Effector memory CD8-positive, alpha-beta T cell (primary cell): ENCODE data around the gene ANKRD26.

Experiments
- ATAC-seq: fragments of 150-1000 bp; cut with Tn5 transposase; replicated peaks from 2 replicates; pipeline ENCODE4 v1.10.0; 2021; ENCODE audit warnings: mild to moderate bottlenecking, moderate library complexity
- DNase-seq, 3 experiments: peaks; one replicate each; pipeline ENCODE4 v3.0.0; 2021
- H3K27ac Mint-ChIP-seq, 2 donors: one replicate each; pipeline ENCODE4 v1.8.0; 2022; ENCODE audit warnings: mild to moderate bottlenecking in 2 of 2, mixed read lengths in 2 of 2, moderate library complexity in 2 of 2
- H3K27me3 Mint-ChIP-seq, 2 donors: one replicate each; pipeline ENCODE4 v1.8.0; 2022; ENCODE audit warnings: mixed read lengths in 2 of 2
- H3K36me3 Mint-ChIP-seq: one replicate; pipeline ENCODE4 v1.8.0; 2022; ENCODE audit warnings: mild to moderate bottlenecking, moderate library complexity, mixed read lengths; ENCODE audit not compliant: insufficient read depth
- H3K4me1 Mint-ChIP-seq, 2 donors: one replicate each; pipeline ENCODE4 v1.8.0; 2022; ENCODE audit warnings: low read depth in 2 of 2, mixed read lengths in 2 of 2
- H3K4me3 Mint-ChIP-seq, 2 donors: one replicate each; pipeline ENCODE4 v1.8.0; 2022; ENCODE audit warnings: mild to moderate bottlenecking in 2 of 2, mixed read lengths in 2 of 2, moderate library complexity in 2 of 2
- H3K9me3 Mint-ChIP-seq, 2 donors: one replicate each; pipeline ENCODE4 v1.8.0; 2022; ENCODE audit warnings: mixed read lengths in 2 of 2
- total RNA-seq, 9 experiments: gene quantifications; one replicate each; lab custom pipeline; 2026; lab: John Stamatoyannopoulos, UW

The ANKRD26 gene
- 11.5 to 60.9 (median 29.6) reads per million in 9 experiments for total RNA-seq

DNA sequence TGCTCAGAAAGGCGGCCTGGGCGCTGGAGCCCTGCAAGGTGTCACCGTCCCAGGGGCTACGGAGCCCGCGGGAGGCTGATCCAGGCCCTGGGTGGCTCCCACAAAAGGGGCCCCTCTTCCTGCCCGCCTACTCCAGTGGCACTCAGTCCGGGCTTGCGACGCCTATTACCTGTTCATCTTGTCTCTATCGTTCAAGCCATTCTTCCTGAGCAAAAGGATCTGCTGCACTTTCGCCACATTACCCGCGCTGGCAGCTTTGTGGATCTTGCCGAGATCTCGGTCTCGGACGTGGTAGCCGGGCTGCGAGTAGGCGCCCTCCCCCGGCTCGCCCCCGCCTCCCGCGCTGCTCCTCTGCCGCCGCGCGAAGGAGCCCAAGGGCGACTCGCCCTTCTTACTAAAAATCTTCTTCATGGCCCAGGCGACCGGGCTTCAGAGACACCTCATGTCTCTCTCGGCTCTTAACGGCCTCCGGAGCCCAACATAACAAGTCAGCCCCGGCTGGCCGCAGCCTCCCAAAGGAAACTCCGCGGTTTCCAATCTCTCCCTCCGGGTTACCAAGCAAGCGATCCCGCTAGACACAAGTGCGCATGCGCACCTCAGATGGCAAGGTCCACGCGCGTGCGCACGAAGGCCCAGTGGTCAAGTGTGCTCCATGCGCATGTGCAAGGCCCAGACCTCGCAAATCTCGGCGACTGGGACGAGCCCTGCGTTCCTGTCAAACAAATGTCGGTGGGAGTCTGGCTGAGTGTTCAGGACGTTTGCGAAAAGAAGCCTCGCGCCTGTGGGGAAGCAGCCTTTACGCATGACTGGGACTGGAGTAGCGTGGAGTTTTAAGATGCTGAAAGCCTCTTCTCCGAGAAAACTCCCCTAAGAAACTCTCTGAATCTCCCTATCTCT, at the start of gene ANKRD26:
ANKRD26 (minus strand) TSS at position 579 of the 897 bp plus-strand sequence; CDS start at position 411, 168 bp downstream.
- Mint-ChIP-seq H3K36me3 (peaks cover 33% of the 10 kb centered on the region), H3K4me1 (peaks cover 15 to 39% of the 10 kb centered on the region in 2 donors), H3K27me3 (no peaks in the 10 kb centered on the region), H3K27ac (peak within 1 kb of the TSS; percentile 96), H3K9me3 (no peaks in the 10 kb centered on the region), H3K4me3 (peak within 1 kb of the TSS; percentile 91 to 96)
- ATAC-seq (peak; percentile 78), DNase-seq (peak; percentile 94 to 95 (median 94))

DNA sequence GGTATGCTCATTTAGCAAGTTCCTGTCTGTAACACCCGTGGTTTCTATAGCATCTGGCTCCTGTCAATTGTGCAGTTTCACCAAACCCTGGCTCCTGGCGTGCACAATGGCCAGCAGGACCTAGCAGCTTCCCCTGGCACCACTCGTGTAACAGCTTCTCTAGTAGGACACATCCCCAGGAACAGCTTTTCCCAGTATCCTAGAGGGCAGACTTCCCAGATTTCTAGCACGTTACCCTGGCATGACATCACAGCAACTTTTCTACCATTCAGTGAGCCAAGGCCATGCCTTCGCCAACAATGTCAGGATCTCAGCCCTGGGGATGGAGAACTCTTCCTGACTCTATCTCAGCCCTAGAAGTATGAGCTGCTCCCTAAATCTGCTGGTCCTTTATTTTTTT, 47.4 kb upstream of the ANKRD26 start:
- H3K27me3 Mint-ChIP-seq, result no peaks in the 10 kb centered on the region
- no peaks in the 10 kb centered on the region for H3K9me3 Mint-ChIP-seq
- DNase-seq, result no peak
- peak overlapping the region in 1 of 2 donors; percentile 13 for H3K27ac Mint-ChIP-seq
- no peak for ATAC-seq
- peaks cover 80% of the 10 kb centered on the region for H3K36me3 Mint-ChIP-seq
- H3K4me3 Mint-ChIP-seq, result no peak overlapping the region
- H3K4me1 Mint-ChIP-seq, result peaks cover 25 to 30% of the 10 kb centered on the region in 2 donors

DNA sequence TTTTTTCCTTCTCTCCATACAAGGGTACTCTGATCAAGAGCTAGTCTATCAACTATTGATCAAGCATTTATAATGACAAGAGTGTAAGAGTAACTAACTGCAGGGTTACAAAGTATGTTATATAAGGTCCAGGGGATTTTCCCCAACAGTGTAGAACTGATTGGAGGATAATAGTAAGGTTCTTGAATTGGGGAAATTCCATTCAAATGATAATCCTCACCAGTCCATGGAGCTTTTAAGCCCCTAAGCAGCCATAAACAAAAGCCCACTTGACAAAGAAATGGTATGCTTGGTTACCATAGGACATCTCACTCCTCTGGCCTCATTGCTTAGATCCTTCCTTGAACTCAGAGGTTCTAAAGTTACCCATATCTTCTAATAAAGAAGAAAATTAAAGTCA, 45.6 kb upstream of the ANKRD26 start:
- Mint-ChIP-seq H3K4me1 (peaks cover 13 to 20% of the 10 kb centered on the region in 2 donors), H3K4me3 (no peak overlapping the region), H3K36me3 (peaks cover 82% of the 10 kb centered on the region), H3K27me3 (no peaks in the 10 kb centered on the region), H3K9me3 (no peaks in the 10 kb centered on the region), H3K27ac (peak overlapping the region in 1 of 2 donors; percentile 56)
- DNase-seq (no peak), ATAC-seq (peak; percentile 51)

DNA sequence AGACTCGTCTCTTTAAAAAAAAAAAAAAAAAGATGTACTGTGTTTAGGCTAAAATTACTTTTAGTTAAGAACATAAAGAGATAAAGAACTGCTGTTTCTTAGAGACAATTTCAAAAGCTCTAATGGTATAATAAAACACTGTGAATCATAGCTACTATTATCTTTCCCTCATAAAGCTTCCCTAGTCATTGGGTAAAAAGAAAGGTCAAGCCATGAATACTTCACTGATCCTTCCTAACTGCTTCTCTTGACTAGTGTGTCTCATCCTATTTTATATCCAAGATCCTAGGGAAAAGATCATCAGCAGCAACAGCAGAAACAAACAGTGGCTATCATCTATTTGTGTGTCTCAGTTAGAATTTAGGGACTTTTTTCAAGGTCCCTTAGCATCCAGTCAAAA, 43.4 kb upstream of the ANKRD26 start:
- Mint-ChIP-seq H3K4me3 (no peak overlapping the region), H3K27me3 (no peaks in the 10 kb centered on the region), H3K9me3 (no peaks in the 10 kb centered on the region), H3K4me1 (peaks cover 9 to 14% of the 10 kb centered on the region in 2 donors), H3K27ac (peak overlapping the region in 1 of 2 donors; percentile 6), H3K36me3 (peaks cover 88% of the 10 kb centered on the region)
- ATAC-seq (no peak), DNase-seq (no peak)

DNA sequence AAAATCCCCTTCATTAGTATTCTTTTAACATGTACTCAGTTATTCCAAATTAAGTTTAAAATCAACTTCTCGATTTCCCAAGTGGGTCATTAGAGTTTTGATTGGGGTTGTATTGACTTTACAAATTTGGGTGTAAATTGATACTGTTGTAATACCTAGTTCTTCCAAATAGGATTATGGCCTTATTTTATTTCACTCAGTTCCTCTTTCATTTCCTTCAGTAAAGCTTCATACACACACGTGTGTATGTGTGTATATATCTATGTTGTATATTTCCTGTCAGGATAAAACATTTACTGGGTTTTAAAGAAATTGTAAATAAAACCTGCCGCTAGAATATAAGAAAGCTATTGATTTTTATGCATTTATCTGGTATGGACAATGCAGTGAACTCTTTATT, 38.0 kb upstream of the ANKRD26 start:
- DNase-seq (no peak), ATAC-seq (no peak)
- H3K27me3 Mint-ChIP-seq, result no peaks in the 10 kb centered on the region
- no peaks in the 10 kb centered on the region for H3K9me3 Mint-ChIP-seq
- H3K36me3 Mint-ChIP-seq, result peaks cover 76% of the 10 kb centered on the region
- H3K27ac Mint-ChIP-seq, result no peak overlapping the region
- no peak overlapping the region for H3K4me3 Mint-ChIP-seq
- H3K4me1 Mint-ChIP-seq, result no peaks in the 10 kb centered on the region

DNA sequence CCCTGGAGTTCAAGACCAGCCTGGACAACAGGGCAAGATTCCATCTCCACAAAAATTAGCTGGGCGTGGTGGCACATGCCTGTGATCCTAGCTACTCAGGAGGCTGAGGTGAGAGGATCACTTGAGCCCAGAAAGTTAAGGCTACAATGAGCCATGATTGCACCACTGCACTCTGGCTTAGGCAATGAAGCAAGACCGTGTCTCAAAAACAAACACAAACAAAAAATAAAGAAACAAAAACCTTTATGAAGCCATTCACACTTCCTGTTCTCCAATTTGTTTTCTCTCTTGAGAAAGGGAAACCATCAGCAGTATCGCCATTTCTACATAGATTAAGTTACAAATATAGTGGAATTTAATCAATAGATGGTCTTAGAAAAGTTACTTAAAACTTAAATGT, 34.1 kb upstream of the ANKRD26 start:
- Mint-ChIP-seq H3K27ac (peak overlapping the region in 1 of 2 donors; percentile 17), H3K4me3 (no peak overlapping the region), H3K36me3 (peaks cover 77% of the 10 kb centered on the region), H3K27me3 (no peaks in the 10 kb centered on the region), H3K9me3 (no peaks in the 10 kb centered on the region), H3K4me1 (peaks cover 6 to 12% of the 10 kb centered on the region in 2 donors)
- DNase-seq (no peak), ATAC-seq (no peak)

DNA sequence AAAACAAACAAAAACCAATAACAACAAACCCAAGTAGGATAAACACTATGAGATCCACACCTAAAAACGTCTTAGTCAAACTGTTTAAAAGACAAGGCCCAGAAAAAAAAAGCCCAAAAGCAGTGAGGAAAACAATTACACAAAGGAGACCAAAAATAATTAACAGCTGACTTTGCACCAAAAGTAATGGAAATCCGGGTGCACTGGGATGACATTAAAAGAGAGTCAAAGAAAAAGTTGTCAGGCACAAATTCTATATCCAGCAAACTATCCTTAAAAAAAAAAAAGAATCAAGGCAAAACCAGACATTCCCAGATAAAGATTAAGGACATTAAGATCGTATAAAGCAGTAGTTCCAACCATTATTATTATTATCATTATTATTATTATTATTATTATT, 7.9 kb upstream of the ANKRD26 start:
- DNase-seq (no peak), ATAC-seq (no peak)
- Mint-ChIP-seq H3K4me1 (peaks cover 5 to 11% of the 10 kb centered on the region in 2 donors), H3K9me3 (no peaks in the 10 kb centered on the region), H3K27ac (peak overlapping the region in 1 of 2 donors; percentile 39), H3K4me3 (no peak overlapping the region), H3K36me3 (peaks cover 41% of the 10 kb centered on the region), H3K27me3 (no peaks in the 10 kb centered on the region)

DNA sequence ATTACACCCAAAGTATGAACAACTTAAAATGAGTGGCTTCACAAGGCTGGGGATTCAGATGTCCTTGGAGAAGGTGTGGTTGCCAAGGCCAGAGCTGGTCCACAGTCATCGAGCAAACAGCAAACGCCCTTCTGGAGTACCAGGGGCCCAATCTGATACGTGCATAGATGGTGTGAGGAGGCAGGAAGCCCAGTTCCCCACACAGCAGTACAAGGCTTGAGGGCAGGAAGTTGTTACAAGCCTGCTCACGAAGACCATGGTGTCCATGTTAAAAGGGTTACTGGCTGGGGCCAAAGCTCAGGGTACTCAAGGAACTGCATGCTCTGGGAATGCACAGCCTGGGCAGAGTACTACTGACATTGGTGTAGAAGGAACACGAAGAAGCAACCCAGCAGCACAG, 4.6 kb upstream of the ANKRD26 start:
- Mint-ChIP-seq H3K36me3 (peaks cover 28% of the 10 kb centered on the region), H3K27me3 (no peaks in the 10 kb centered on the region), H3K4me3 (no peak overlapping the region)

DNA sequence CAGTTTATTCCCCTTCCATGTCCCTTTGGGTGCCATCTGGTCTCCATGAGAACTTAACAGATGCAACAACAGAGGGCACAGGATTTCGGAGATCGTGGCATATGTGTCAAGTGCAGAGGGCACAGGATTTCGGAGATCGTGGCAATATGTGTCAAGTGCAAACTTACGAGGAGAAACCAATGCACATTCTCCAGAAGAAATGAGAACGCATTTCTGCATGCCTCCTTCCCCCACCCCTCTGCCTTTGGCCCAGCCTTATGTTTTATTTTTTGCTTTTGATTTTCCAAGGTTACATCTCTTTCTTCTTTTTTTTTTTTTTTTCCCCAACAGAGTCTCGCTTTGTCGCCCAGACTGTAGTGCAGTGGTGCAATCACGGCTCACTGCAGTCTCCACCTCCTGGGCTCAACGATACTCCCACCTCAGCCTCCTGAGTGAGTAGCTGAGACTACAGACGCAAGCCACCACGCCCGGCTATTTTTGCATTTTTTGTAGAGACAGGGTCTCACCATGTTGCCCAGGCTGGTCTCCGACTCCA, 586 bp upstream of the ANKRD26 start:
- Mint-ChIP-seq H3K4me1 (peaks cover 16 to 43% of the 10 kb centered on the region in 2 donors), H3K9me3 (no peaks in the 10 kb centered on the region), H3K27ac (peak overlapping the region; percentile 96), H3K36me3 (peaks cover 33% of the 10 kb centered on the region), H3K4me3 (peak overlapping the region; percentile 91 to 96), H3K27me3 (no peaks in the 10 kb centered on the region)
- ATAC-seq (peak; percentile 27), DNase-seq (peak in 2 of 3 experiments; percentile 9 to 11)

More for the DNA sequence above, 4.6 kb upstream of the ANKRD26 start:
- Mint-ChIP-seq H3K9me3 (no peaks in the 10 kb centered on the region), H3K4me1 (peaks cover 16 to 28% of the 10 kb centered on the region in 2 donors), H3K27ac (peak overlapping the region; percentile 70 to 87)
- peak; percentile 21 for ATAC-seq
- peak in 1 of 3 experiments; percentile 5 for DNase-seq

DNA sequence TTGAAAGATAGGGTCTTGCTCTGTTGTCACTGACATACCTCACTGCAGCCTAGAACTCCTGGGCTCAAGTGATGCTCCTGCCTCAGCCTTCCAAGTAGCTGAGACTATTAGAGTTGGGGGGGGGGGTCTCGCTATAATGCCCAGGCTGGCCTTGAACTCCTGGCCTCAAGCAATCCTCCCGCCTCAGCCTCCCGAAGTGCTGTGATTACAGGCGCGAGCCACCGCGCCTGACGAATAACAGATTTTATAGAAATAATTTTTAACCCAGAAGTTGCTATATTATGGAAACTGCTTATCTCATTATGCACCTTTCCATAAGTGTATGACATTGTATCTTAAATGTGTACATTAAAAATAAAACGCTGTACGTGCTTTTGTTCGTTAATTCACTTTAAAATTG, 846 bp downstream of the ANKRD26 start:
- peaks cover 29% of the 10 kb centered on the region for H3K36me3 Mint-ChIP-seq
- H3K4me1 Mint-ChIP-seq, result peaks cover 11 to 32% of the 10 kb centered on the region in 2 donors
- DNase-seq, result no peak

DNA sequence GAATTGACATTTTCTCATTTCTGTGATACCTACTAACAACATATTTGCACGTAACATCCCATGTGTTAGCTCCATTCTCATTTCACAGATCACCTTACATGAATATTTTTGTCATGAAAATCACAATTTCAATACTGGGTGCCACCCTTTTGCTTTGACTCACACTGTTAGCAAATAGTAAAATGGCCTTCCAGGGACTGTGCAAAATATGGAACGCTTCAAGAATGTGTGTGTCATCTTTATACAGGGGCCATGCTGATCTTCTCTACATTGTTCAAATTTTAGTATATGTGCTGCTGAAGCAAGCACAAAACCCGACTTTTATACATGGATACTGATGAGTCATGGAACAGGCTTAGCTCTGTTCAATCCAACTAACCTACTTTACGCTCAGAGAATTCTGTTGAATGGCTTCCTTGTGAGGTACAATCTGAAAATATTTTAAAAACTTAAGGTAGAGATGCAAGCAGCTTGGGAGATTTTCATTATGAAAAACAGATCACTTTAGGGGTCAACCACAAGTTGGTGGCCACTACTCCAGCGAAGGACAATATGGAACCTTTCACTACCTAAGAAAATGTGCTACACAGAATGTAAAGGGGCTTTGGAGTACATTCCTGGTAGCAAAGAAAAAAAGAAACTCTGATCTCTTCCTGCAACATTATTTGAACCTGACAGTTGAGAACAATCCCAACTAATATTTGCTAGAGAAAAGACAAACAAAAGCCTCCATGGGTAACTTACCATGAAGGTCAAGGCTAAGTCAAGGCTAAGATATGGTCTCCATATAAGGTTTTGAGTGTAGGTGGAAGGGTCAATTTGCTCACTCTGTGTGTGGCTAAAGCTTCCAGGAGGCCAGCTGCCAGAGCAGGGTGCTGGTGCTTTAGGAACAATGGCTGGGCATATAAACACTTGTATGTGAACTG, 11.9 kb downstream of the ANKRD26 start:
- H3K27me3 Mint-ChIP-seq, result no peaks in the 10 kb centered on the region
- DNase-seq (no peak), ATAC-seq (no peak)
- H3K27ac Mint-ChIP-seq, result no peak overlapping the region
- peaks cover 14% of the 10 kb centered on the region for H3K36me3 Mint-ChIP-seq
- H3K4me3 Mint-ChIP-seq, result no peak overlapping the region
- H3K9me3 Mint-ChIP-seq, result no peaks in the 10 kb centered on the region
- H3K4me1 Mint-ChIP-seq, result no peaks in the 10 kb centered on the region

More for the DNA sequence above, 846 bp downstream of the ANKRD26 start:
- Mint-ChIP-seq H3K27ac (peak overlapping the region; percentile 96), H3K27me3 (no peaks in the 10 kb centered on the region), H3K9me3 (no peaks in the 10 kb centered on the region), H3K4me3 (peak overlapping the region; percentile 91 to 96)
- ATAC-seq, result no peak

DNA sequence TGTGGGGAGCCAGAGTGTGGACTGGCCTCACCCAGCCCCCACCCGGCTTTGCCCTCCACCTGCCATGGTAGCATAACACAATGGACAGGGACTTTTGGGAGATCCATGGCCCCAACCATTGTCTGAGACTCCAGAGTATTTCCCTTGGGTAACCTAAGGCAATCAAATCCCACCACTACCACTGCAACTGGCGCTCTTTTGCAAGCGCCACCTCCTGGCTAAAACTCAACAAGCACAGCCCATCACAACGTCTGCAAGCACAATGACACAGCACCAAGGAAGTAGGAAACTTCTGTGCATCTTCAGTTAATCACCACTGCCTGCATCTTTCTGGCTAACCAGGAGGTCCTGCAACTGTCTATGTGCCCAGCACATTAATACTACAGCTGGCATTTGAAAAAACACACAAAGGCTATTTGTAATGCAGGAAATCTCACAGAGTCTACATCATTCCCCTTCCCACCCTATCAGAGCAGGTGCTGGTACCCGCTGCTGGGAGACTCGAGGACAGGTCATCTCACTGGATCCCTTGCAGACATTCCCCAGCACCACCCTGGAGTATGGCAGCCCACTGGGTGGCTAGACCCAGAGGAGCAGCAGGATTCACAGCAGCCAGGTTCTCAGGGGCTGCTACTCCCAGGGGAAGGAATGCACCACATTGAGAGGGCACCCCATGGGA, 27.7 kb downstream of the ANKRD26 start:
- no peak overlapping the region for H3K27ac Mint-ChIP-seq
- ATAC-seq, result no peak
- no peak overlapping the region for H3K4me3 Mint-ChIP-seq
- H3K4me1 Mint-ChIP-seq, result peaks cover 0 to 12% of the 10 kb centered on the region in 2 donors
- no peaks in the 10 kb centered on the region for H3K9me3 Mint-ChIP-seq
- H3K27me3 Mint-ChIP-seq, result no peaks in the 10 kb centered on the region
- H3K36me3 Mint-ChIP-seq, result peaks cover 36% of the 10 kb centered on the region
- no peak for DNase-seq
